Measurements from ENCODE around the gene TMEM233.

TMEM233 gene
- 0 reads per million in 3 donors for total RNA-seq

DNA sequence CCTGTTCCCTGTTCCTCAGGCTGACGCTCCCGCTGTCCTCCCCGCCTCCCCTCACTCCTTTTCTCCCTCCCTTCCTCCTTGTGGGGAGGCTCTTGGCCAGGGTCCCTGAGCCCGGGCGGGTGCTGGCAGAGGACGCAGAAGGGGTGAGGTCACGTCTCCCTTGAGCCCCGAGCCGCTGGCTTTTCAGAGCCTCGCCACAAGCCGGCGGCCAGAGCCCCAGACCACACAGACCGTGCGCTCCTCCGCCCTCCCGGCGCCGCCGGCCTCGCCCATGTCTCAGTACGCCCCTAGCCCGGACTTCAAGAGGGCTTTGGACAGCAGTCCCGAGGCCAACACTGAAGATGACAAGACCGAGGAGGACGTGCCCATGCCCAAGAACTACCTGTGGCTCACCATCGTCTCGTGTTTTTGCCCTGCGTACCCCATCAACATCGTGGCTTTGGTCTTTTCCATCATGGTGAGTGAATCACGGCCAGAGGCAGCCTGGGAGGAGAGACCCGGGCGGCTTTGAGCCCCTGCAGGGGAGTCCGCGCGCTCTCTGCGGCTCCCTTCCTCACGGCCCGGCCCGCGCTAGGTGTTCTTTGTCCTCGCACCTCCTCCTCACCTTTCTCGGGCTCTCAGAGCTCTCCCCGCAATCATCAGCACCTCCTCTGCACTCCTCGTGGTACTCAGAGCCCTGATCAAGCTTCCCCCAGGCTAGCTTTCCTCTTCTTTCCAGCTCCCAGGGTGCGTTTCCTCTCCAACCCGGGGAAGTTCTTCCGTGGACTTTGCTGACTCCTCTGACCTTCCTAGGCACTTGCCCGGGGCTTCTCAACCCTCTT is at the start of gene TMEM233:
TSS of gene TMEM233 (plus strand) at position 197 of the 821 bp plus-strand sequence. CDS start at position 272, 75 bp downstream.
- H3K27me3 ChIP-seq (replicated peaks; ENCODE audit: control insufficient read depth, insufficient read depth, low read length, poor library complexity, severe bottlenecking) = peaks cover 3% of the 10 kb centered on the region
- no peaks in the 10 kb centered on the region for H3K4me1 ChIP-seq (ENCODE audit: control insufficient read depth, insufficient read depth, low read length, poor library complexity, severe bottlenecking)
- H3K36me3 ChIP-seq (ENCODE audit: control insufficient read depth, insufficient read depth, low read length) = no peaks in the 10 kb centered on the region
- DNase-seq = no peak
- H3K27ac ChIP-seq (ENCODE audit: insufficient read depth, low read length, poor library complexity, severe bottlenecking) = no peak within 1 kb of the TSS
- H3K4me3 ChIP-seq (ENCODE audit: insufficient read depth, low read depth, low read length, poor library complexity, severe bottlenecking) = no peak within 1 kb of the TSS
- no peaks in the 10 kb centered on the region for H3K9me3 ChIP-seq (ENCODE audit: control insufficient read depth, low read length)

DNA sequence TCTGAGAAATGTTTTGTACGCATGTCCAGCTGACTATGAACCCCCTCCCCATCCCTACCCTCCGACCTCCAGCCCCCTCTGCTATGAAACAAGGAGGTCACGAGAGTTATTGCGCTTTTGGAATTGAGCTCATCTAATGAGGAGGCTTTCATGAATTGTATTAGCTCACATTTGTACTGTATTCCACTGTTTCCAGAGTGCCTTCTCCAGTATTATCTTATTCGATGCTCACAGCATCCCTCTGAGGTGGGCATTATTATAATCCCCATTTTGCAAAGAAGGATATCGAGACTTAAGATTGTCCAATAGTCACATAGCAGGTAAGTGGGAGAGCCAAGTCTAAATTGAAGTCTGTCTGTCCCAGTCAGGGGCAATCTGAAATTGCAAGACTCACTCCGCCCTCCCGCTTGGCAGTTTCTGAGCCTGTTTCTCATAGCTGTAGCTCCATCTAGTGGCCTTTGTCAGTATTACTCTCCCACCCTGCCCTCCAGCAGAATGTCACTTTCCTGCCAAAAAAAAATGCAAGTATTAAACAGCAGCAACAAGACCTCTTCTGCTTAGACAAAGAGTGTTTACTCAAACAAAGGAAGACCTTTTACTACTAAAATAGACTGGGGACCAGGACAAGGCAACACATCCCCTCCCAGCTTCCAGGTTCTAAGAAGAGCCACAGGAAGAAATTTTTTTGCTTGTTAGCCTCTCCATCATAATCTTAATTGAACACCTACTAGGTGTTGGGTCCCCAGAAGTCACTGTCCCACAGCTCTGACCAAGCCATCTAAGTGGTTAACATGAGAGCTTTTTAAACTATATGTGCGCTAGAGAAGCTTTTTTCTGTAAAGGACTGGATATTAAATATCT is 48.6 kb upstream of the TMEM233 start:
- H3K9me3 ChIP-seq (ENCODE audit: control insufficient read depth, low read length) = no peaks in the 10 kb centered on the region
- H3K27ac ChIP-seq (ENCODE audit: insufficient read depth, low read length, poor library complexity, severe bottlenecking) = no peak overlapping the region
- peak in 2 of 3 donors; percentile 6 to 24 for DNase-seq
- no peaks in the 10 kb centered on the region for H3K4me1 ChIP-seq (ENCODE audit: control insufficient read depth, insufficient read depth, low read length, poor library complexity, severe bottlenecking)
- no peak overlapping the region for H3K4me3 ChIP-seq (ENCODE audit: insufficient read depth, low read depth, low read length, poor library complexity, severe bottlenecking)
- no peaks in the 10 kb centered on the region for H3K36me3 ChIP-seq (ENCODE audit: control insufficient read depth, insufficient read depth, low read length)
- H3K27me3 ChIP-seq (replicated peaks; ENCODE audit: control insufficient read depth, insufficient read depth, low read length, poor library complexity, severe bottlenecking) = no peaks in the 10 kb centered on the region

DNA sequence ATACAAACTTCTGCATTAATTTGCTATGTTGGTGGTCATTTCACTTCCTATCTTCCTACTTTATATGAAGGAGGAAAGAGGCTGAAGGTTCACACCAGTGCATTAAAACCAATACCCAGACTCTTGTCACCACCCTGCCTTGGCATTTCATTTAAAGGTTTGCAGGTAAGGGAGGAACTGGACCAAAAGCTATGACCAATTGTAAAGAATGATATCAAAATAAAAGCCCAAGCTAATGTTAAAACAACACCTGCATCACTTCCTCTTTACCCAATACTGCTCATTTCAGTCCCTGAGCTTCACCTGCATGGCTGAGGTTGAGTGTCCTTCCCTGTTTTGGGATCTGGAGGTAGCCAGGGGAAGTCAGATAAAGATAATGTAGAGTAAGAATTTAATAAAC is 47.2 kb upstream of the TMEM233 start:
- no peak for DNase-seq
- no peaks in the 10 kb centered on the region for H3K9me3 ChIP-seq (ENCODE audit: control insufficient read depth, low read length)
- no peaks in the 10 kb centered on the region for H3K27me3 ChIP-seq (replicated peaks; ENCODE audit: control insufficient read depth, insufficient read depth, low read length, poor library complexity, severe bottlenecking)
- no peak overlapping the region for H3K27ac ChIP-seq (ENCODE audit: insufficient read depth, low read length, poor library complexity, severe bottlenecking)
- H3K36me3 ChIP-seq (ENCODE audit: control insufficient read depth, insufficient read depth, low read length) = no peaks in the 10 kb centered on the region
- no peak overlapping the region for H3K4me3 ChIP-seq (ENCODE audit: insufficient read depth, low read depth, low read length, poor library complexity, severe bottlenecking)
- H3K4me1 ChIP-seq (ENCODE audit: control insufficient read depth, insufficient read depth, low read length, poor library complexity, severe bottlenecking) = no peaks in the 10 kb centered on the region

DNA sequence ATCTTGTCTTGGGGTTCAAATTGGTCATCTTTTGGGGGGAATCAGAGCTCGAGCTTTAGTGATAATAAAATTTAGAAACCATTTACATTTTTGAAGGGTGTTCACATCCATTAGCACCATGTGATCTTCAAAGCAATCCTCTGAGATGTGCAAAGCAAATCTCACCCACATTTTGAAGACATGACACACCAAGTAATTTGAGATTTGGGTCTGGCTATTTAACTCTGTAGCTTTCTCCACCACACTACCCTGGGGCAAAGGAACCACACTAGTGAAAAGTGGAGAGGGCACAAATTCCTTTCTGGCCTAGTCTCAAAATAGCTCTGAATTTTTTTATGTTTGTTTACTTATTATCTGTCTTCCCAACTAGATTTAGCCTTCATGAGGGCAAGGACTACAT is 46.6 kb upstream of the TMEM233 start:
- Histone ChIP-seq H3K4me1 (ENCODE audit: control insufficient read depth, insufficient read depth, low read length, poor library complexity, severe bottlenecking) (no peaks in the 10 kb centered on the region), H3K4me3 (ENCODE audit: insufficient read depth, low read depth, low read length, poor library complexity, severe bottlenecking) (no peak overlapping the region), H3K27me3 (replicated peaks; ENCODE audit: control insufficient read depth, insufficient read depth, low read length, poor library complexity, severe bottlenecking) (no peaks in the 10 kb centered on the region), H3K27ac (ENCODE audit: insufficient read depth, low read length, poor library complexity, severe bottlenecking) (no peak overlapping the region), H3K9me3 (ENCODE audit: control insufficient read depth, low read length) (no peaks in the 10 kb centered on the region), H3K36me3 (ENCODE audit: control insufficient read depth, insufficient read depth, low read length) (no peaks in the 10 kb centered on the region)
- DNase-seq = no peak

DNA sequence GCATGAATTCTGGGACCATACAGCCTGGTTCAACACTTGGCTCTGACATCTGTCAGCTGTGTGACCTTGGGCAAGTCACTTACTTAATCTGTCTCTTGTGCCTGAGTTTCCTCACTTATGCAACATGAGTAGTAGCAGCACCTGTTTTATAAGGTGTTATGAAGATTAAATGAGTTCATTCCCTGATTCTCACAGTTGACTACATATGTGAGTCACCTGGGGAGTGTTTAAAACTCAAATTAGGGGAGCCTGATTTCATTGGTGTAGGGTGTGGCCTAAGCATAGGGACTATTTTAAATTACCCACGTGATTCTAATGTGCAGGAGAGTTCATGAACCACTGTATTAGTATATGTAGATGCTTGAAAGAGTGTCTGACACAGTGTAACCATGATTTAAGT is 36.7 kb upstream of the TMEM233 start:
- no peak overlapping the region for H3K27ac ChIP-seq (ENCODE audit: insufficient read depth, low read length, poor library complexity, severe bottlenecking)
- no peak for DNase-seq
- no peak overlapping the region for H3K4me3 ChIP-seq (ENCODE audit: insufficient read depth, low read depth, low read length, poor library complexity, severe bottlenecking)
- no peaks in the 10 kb centered on the region for H3K36me3 ChIP-seq (ENCODE audit: control insufficient read depth, insufficient read depth, low read length)
- no peaks in the 10 kb centered on the region for H3K9me3 ChIP-seq (ENCODE audit: control insufficient read depth, low read length)
- no peaks in the 10 kb centered on the region for H3K27me3 ChIP-seq (replicated peaks; ENCODE audit: control insufficient read depth, insufficient read depth, low read length, poor library complexity, severe bottlenecking)
- no peaks in the 10 kb centered on the region for H3K4me1 ChIP-seq (ENCODE audit: control insufficient read depth, insufficient read depth, low read length, poor library complexity, severe bottlenecking)

DNA sequence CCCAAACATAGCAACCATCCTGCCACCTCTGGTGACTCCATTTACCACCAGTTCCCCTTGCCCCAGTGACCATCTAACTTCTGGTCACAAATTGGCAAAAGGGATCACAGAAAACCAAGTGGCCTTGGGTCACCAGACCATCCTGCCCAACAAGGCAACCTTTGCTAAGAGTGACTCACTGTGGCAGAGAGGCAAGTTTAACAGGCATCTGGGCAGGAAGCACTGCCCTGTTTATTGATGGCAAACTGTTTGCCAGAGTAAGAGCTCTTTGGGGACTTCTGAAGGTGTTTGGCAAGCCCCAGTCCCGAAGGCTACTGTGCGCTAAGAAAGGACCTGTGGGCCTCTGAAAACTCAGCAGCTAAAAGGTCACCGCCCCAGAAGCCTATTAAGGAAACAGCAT is 28.2 kb upstream of the TMEM233 start:
- H3K27me3 ChIP-seq (replicated peaks; ENCODE audit: control insufficient read depth, insufficient read depth, low read length, poor library complexity, severe bottlenecking) = no peaks in the 10 kb centered on the region
- H3K36me3 ChIP-seq (ENCODE audit: control insufficient read depth, insufficient read depth, low read length) = no peaks in the 10 kb centered on the region
- no peaks in the 10 kb centered on the region for H3K9me3 ChIP-seq (ENCODE audit: control insufficient read depth, low read length)
- DNase-seq = no peak
- no peaks in the 10 kb centered on the region for H3K4me1 ChIP-seq (ENCODE audit: control insufficient read depth, insufficient read depth, low read length, poor library complexity, severe bottlenecking)
- no peak overlapping the region for H3K27ac ChIP-seq (ENCODE audit: insufficient read depth, low read length, poor library complexity, severe bottlenecking)
- no peak overlapping the region for H3K4me3 ChIP-seq (ENCODE audit: insufficient read depth, low read depth, low read length, poor library complexity, severe bottlenecking)

DNA sequence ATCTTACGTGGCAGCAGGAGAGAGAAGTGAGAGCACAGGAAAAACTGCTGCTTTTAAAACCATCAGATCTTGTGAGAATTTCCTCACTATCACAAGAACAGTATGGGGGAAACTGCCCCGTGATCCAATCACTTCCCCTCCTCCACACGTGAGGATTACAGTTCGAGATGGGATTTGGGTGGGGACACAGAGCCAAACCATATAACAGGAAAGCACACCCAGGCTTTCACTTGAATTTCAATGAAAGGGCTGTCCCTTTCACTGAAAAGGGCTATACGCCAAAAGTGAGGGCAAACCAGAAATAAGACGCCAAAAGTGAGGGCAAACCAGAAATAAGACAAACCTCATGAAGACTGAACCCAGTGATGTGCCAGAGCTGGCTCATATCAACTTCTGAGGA is 22.8 kb upstream of the TMEM233 start:
- no peak overlapping the region for H3K27ac ChIP-seq (ENCODE audit: insufficient read depth, low read length, poor library complexity, severe bottlenecking)
- H3K27me3 ChIP-seq (replicated peaks; ENCODE audit: control insufficient read depth, insufficient read depth, low read length, poor library complexity, severe bottlenecking) = no peaks in the 10 kb centered on the region
- H3K4me1 ChIP-seq (ENCODE audit: control insufficient read depth, insufficient read depth, low read length, poor library complexity, severe bottlenecking) = no peaks in the 10 kb centered on the region
- no peak overlapping the region for H3K4me3 ChIP-seq (ENCODE audit: insufficient read depth, low read depth, low read length, poor library complexity, severe bottlenecking)
- no peak for DNase-seq
- no peaks in the 10 kb centered on the region for H3K36me3 ChIP-seq (ENCODE audit: control insufficient read depth, insufficient read depth, low read length)
- no peaks in the 10 kb centered on the region for H3K9me3 ChIP-seq (ENCODE audit: control insufficient read depth, low read length)

DNA sequence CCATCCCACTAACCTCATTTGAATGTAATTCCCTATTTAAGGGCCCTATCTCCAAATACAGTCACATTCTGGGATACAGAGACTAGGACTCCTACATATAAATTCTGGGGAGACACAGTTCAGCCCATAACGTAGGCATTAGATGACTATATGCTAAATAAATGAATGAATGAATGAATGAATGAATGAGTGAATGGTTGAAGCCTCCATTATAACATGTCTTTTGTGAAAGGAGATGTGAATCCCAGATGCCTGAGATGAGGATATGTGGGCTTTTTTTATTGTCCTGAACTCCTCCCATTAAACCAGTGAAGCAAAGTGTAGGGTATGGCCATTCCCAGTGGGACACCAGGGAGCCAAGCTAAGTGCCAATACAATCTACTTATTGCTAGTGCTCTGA is 20.5 kb upstream of the TMEM233 start:
- Histone ChIP-seq H3K9me3 (ENCODE audit: control insufficient read depth, low read length) (no peaks in the 10 kb centered on the region), H3K36me3 (ENCODE audit: control insufficient read depth, insufficient read depth, low read length) (no peaks in the 10 kb centered on the region), H3K27me3 (replicated peaks; ENCODE audit: control insufficient read depth, insufficient read depth, low read length, poor library complexity, severe bottlenecking) (no peaks in the 10 kb centered on the region), H3K27ac (ENCODE audit: insufficient read depth, low read length, poor library complexity, severe bottlenecking) (no peak overlapping the region), H3K4me3 (ENCODE audit: insufficient read depth, low read depth, low read length, poor library complexity, severe bottlenecking) (no peak overlapping the region), H3K4me1 (ENCODE audit: control insufficient read depth, insufficient read depth, low read length, poor library complexity, severe bottlenecking) (no peaks in the 10 kb centered on the region)
- DNase-seq = no peak

DNA sequence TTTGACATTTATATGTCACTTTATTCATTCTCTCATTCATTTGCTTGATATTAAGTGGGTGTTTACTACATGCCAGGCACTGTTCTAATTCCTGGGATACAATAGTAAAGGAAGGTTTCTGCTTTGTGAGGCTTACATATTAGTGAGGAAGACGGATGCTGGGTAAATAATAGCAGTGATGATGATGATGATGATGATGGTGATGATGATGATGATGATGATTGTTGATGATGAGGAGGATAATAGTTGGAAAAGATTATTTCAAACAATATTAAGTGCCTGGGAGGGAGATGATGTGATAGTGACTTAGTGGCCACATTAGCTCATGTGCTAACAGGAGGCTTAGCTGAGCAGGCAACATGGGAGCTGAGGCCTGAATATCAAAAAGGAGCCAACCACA is 19.3 kb upstream of the TMEM233 start:
- H3K9me3 ChIP-seq (ENCODE audit: control insufficient read depth, low read length) = no peaks in the 10 kb centered on the region
- H3K36me3 ChIP-seq (ENCODE audit: control insufficient read depth, insufficient read depth, low read length) = no peaks in the 10 kb centered on the region
- H3K4me1 ChIP-seq (ENCODE audit: control insufficient read depth, insufficient read depth, low read length, poor library complexity, severe bottlenecking) = no peaks in the 10 kb centered on the region
- no peaks in the 10 kb centered on the region for H3K27me3 ChIP-seq (replicated peaks; ENCODE audit: control insufficient read depth, insufficient read depth, low read length, poor library complexity, severe bottlenecking)
- DNase-seq = no peak
- H3K27ac ChIP-seq (ENCODE audit: insufficient read depth, low read length, poor library complexity, severe bottlenecking) = no peak overlapping the region
- H3K4me3 ChIP-seq (ENCODE audit: insufficient read depth, low read depth, low read length, poor library complexity, severe bottlenecking) = no peak overlapping the region
